ENCODE data around the gene GOLGA2. TPM values are rescaled to one million over a fixed set of nuclear protein-coding genes. Genes with fewer than 3 reads are reported as not detected.
"Not testable (repeated sequence)": the region's sequence is repeated elsewhere in the genome, so short reads cannot be mapped to it uniquely, and the experiment has no call there.

Gene GOLGA2
- polyA plus RNA-seq, 5 donors = 106 to 133 (median 126) TPM

DNA sequence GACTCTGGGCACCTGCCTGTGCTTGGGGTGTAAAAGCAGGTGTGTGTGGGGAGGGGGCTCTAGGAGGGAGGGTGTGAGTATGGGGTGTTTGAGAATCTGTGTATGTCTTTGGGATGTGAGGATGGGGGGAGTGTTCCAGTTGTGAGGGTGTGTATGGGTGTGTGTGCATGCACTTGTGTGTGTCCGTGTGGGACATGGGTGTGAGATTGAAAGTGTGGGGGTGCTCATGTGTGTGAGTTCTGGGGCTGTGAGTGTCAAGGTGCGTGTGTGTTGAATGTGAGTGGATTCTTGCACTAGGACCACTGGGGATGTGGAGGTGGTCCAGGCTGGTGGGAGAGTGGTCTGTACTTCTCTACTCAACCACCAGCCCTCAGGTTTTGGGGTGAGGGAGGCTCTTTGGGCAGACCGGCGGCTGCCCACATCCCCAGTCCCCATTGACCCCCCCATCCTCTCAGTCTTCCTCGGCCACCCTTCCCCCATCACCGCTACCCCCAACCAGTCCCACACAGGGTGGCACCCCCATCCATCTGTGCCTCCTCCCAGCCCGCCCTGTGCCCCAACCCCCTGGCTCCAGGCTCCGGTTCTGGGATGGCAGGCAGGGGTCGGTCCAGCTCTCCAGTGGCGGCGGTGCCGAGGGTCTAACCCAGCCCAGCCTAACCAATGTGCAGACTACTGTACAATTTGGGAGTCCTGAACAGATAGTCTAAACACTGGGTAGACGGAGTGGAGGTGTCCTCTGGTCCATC, 31.5 kb downstream of the GOLGA2 start:
- DNase-seq = no peak

DNA sequence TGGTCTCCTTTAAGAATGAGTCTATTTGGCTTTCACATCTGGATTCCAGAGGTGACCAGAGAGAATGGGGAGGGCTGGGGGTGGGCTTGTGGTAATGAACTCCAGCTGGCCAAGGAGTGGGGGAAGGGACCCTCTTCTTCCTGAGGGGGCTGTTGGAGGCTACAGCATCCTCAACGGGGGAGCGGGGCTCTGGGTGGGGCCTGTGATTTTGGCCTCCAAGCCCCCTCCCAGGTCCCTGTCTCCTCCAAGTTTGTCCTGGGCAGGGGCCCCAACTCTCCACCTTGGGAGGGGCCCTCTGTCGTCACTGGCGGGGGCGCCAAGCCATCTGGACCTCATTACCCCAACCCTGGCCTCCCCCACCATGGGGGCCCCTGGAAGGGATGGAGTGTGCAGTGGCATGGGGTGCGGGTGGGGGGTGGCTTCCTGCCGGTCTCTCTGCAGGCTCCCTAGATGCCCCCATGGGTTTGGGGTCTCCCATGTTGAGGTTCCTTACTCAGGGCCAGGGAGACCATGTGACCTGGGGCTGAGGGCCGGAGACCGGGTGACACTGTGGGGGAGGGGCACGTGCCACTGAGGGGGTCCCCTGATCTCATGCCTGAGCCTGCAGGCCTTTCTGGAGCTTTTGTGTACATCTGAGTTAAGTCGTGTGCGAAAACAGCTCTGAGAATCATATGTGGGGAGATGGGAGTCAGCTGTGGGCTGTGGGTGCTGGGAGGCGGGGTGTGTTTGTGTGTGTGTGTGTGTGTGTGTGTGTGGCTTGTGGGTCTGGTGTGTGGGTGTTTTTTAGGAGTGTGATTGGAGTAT, 32.4 kb downstream of the GOLGA2 start:
- peak; percentile 63 to 66 for DNase-seq

DNA sequence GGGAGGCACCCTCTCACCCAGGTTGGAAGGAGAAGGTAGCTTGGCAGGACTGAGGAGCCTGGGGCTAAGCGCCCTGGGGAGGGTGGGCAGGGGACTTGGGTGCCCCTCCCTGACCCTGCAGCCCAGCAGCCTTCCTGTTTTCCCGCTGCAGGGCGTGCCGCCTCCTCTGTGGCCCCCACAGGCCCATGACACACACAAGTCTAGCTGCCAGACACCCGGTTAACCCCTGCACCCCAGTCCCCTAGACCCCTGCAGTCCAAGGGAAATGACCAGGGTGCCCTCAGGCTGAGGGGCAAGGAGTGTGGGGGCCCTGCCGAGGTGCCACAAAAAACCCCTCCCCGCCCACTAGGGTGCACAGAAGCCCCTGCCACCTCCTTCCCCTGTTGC, 33.0 kb downstream of the GOLGA2 start:
- no peak for DNase-seq

DNA sequence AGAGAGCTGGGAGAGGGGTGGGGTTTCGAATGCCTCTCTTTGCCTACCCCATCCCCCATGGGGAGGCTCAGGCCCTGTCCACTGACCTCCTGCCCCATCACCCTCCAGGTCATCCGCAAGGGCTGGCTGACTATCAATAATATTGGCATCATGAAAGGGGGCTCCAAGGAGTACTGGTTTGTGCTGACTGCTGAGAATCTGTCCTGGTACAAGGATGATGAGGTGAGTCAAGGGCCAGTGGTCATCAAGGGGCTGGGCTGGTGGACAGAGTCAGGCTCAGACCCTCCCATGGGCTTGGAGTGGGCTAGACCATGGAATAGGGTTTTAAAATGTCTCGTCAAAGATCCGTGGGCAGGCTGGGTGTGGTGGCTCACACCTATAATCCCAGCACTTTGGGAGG, 33.7 kb downstream of the GOLGA2 start:
- DNase-seq = no peak

DNA sequence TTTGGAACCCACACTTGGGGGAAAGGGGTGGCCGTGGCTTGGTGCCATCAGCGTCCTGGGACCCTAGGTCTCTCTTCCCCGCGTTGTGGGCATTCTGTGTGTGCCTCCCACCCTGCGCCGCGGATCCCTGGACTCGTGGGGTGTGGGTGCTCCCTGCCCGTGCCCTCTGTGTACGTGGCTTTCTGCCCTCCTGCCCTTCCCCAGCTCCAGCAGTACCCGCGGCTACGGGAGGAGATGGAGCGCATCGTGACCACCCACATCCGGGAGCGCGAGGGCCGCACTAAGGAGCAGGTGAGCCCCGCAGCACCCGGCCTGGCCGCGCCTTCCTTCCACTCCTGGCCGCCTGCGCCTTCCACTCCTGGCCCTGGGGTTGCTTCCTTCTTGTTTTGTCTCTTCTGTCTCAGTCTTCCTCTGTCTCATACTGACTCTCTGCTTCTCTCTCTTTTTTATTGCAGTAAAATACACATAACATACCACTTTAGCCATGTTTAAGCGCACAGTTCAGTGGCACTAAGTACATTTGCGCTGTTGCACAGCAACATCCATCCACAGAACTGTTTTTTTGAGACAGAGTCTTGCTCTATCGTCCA, 41.9 kb downstream of the GOLGA2 start:
- no peak for DNase-seq

DNA sequence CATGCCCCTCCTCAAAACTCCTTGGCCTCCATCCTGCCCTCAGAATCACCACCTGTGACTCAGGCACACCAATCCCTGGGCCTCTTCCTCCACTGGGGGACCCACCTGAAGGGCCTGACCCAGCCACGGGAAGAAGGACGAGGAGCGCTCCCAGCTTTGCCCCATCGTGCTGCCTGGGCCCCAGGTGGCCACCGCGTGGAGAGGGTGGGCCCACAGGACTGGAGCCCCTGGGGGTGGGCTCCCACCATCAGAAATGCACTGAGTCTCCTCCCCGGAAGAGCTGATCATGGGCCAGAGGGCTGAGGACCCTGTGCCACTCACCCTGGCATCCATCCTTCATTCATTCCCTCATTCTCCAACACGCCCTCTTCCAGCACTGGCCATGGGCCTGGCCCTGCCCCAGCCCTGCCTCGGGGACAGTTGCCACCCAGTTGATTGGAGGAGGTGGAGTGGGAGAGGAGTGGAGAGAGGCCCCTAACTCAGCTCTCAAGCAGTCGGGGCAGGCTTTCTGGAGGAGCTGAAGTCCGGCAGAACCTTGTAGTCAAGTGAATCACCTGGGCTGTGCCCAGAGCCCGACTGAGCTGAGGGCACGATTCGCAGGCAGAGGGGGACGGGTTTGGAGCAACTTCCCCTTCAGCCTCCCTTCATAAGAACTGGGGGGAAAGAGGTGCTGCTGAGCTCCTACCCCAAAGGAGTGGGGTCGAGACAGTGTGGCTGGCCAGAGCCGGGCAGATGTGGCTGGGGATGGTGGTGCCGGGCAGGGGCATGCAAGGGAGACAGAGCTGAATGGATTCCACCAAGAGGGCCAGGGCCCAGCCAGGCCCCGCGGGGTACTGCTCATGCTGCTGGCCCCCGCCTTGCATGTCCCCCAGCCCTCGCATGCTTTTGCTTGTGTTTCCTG, 43.0 kb downstream of the GOLGA2 start:
- DNase-seq = no peak

DNA sequence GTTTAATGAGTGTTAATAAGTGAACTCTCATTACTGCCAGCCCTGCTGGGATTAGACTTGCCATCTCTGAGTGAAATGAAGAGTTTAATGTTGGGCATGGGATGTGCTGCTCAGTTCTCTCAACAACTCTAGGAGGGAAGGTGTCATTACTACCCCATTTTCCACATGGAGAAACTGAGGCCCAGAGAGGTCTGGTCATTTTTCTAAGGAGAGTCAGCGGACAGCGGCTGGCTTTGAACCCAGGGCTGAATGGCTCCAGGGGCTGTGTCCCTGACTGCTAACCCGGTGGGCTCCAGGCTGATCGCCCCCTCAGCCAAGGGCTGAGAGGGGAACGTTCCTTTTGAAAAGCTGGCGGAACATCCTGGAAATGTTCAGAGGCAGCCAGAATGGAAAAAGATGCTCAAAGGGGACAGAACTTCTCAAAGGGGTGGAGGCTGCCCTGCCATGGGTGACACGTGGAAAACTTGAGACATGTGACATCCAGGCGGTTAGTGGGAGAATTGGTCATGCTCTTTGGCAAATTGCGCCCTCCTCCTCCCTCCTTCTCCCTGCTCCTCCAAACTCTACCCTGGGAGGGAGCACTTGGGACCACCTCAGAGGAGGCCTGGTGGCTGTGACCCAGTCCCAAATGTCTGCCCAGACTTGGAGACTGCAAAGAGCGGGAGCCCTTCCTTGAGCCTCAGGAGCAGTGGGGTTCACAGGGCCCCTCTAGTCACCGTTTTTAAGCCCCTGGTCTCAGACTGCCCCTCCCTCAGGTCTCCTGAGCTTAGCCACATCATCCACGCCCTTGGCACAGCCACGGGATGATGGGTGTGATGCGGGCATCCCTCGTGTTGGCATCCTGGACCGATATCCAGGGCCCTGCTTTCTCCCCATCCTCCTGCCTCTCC, 43.9 kb downstream of the GOLGA2 start:
- no peak for DNase-seq

DNA sequence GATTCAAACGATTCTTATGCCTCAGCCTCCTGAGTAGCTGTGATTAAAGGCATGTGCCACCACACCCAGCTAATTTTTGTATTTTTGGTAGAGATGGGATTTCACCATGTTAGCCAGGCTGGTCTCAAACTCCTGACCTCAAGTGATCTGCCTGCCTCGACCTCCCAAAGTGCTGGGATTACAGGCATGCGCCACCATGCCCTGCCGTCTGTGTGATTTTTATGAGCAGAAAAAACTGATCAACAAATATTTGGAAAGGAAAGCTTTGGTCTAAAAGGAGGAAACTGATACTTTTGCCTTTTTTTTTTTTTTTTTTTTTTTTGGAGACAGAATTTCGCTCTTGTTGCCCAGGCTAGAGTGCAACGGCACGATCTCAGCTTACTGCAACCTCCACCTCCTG, 44.9 kb downstream of the GOLGA2 start:
- not testable (repeated sequence) for DNase-seq

DNA sequence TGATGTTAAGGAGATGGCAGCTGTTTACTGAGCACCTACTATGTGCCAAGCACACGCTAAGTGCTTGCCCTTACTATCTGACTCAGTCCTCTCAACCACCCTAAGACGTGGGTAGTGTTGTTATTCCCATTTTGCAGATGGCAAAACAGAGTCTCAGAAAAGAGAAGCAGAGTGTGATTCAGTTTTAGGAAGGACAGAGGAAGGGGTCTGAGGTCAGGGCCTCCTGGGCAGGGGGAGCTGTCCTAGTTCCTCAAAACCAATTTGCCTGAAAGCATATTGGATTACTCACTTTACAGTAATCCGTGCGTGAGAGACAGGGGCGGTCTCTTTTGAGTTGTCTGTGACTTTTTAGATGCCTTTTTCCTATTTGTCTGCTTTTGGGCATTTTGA, 49.4 kb downstream of the GOLGA2 start:
- DNase-seq = no peak

DNA sequence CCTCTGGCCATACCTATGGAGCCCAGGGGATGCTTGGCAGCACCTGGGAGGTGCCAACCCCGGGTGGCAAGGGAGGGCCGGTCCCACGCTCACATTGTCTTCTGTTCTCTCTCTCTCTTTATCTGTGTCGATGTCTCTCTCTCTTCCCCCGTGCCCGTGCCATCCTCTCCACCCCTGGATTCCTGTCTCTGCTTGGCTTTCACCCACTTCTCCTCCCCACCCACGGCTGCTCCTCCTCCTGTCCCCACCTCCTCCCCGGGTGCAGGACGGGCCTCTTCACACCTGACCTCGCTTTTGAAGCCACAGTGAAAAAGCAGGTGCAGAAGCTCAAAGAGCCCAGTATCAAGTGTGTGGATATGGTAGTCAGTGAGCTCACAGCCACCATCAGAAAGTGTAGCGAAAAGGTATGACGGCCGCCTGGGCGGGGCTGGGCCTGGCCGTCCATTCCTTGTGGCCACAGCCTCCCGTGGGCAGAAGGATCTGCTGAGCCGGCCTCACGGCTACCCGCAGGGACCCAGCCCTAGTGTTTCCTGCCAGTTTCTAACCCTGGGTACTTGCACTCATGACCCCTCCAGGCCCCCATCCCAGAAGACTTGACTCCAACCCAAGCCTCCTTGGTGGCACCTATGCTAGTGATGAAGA, 49.9 kb downstream of the GOLGA2 start:
- no peak for DNase-seq

DNA sequence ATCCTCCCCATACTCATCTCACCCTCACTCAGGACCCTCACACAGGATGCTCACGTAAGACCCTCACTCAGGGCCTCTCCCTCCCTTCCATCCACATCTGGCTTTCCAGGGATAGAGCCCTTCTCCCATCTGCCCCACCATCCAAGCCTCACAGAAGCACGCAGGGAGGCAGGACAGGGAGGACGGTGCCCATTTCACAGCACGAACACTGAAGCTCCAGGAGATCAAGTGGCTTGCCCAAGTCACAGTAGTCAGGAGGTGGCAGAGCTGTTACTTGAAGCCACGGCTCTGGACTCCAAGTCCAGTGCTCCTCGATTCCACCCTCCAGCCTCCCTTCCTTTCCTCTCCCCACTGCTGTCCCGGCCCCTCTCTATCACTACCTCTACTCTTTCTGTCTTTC, 50.9 kb downstream of the GOLGA2 start:
- no peak for DNase-seq

DNA sequence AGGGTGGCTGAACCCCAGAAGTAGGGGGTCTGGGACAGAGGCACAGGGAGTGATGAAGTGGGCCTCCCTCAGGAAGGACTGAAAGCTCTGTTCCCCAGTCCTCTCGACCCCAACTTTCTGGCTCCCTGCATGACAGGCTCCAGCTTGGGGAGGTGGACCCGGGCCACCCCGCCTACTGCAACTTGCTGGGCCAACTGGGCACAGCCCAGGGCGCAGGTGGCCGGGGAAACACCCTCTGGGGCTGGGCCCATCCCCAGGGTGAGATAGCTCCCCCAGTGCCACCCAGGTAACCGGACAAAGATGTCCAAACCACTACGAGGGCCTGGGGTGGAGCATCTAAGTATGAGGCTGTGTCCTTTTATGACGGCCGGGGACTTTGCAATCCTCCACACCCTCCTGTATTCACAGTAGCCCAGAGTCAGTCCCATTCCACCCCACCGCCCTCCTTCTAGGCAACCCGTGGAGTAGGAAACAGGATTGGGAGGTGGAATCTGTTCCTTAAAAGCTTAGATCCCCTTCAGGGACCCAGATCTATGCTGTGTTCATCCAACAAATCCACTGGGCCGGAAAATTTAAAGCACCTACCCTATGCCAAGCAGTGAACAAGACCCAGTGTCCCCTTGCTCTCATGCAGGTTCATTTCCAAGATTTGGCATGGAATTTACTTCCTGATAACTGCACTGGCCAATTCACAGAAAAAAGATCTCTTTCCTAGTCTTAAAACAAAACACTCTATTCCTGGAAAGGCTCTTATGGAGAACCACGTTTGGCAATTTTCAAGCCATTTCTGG, 52.7 kb downstream of the GOLGA2 start:
- no peak for DNase-seq

DNA sequence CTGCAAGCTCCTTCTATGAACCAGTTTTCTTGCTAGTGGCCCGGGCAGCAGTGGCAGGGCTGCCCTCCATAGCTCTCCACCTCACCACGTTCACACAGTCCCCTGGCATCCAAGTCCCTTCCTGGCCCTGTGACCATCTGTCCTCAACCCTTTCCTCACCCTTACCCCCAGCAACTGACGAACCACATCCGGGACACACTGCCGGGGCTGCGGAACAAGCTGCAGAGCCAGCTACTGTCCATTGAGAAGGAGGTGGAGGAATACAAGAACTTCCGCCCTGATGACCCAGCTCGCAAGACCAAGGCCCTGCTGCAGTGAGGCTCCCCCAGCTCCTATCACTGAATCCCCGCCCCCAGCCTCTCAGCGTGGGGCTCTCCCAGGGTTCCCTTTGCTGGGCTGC, 53.8 kb downstream of the GOLGA2 start:
- no peak for DNase-seq

DNA sequence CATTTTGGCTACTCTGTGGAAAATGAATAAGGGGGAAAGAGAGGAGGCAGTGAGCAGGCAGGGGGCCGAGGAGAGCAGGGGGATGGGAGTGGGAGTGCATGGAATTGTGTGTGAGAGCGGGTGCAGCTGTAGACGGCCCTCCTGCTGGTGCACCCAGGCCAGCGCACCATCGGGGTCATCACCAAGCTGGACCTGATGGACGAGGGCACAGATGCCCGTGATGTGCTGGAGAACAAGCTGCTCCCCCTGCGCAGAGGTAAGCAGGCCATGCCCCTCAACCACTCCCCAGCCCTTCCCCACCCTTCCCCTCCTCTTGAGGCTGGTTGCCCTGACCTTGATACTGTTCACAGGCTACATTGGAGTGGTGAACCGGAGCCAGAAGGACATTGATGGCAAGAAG, 56.0 kb downstream of the GOLGA2 start:
- DNase-seq = no peak

DNA sequence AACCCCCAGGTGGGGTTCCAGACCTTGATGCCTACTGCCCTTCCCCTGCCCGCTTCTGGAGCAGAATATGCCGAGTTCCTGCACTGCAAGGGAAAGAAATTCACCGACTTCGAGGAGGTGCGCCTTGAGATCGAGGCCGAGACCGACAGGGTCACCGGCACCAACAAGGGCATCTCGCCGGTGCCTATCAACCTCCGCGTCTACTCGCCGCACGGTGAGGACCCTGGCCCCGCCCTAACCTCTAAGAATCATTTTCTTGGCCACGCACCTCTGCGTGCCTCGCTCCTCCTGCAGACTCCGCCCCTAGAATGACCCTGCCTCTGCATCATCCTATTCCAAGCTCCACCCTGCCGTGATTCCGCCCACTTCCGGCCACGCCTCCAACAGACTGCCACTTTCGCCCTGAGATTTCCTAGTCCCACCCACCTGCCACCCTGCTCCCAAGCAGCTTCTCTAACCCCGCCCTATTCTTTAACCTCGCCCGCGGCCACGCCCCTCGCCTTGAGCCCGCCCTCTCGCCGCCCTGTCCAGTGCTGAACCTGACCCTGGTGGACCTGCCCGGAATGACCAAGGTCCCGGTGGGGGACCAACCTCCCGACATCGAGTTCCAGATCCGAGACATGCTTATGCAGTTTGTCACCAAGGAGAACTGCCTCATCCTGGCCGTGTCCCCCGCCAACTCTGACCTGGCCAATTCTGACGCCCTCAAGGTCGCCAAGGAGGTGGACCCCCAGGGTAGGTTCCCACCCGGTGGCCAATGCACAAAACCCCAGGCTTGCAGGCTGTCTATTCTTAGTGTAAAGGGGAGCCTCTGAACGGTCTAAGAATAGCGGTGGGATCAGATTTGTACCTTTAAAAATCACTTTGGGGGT, 57.1 kb downstream of the GOLGA2 start:
- peak; percentile 78 to 82 for DNase-seq

DNA sequence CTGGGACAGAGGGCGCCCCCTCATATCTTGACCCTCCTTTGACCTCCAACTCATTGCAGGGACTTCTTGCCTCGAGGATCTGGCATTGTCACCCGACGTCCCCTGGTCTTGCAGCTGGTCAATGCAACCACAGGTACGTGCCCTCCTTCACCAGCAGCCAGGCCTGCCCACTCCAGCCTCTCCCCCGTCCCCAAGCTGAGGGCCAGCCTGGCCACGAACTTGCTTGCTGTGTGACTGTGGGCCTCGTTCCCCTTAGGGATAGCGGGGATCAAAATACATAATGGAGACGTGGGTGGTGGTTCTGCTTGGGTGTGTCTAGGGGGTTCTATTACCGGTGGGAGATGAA, 57.7 kb downstream of the GOLGA2 start:
- no peak for DNase-seq

DNA sequence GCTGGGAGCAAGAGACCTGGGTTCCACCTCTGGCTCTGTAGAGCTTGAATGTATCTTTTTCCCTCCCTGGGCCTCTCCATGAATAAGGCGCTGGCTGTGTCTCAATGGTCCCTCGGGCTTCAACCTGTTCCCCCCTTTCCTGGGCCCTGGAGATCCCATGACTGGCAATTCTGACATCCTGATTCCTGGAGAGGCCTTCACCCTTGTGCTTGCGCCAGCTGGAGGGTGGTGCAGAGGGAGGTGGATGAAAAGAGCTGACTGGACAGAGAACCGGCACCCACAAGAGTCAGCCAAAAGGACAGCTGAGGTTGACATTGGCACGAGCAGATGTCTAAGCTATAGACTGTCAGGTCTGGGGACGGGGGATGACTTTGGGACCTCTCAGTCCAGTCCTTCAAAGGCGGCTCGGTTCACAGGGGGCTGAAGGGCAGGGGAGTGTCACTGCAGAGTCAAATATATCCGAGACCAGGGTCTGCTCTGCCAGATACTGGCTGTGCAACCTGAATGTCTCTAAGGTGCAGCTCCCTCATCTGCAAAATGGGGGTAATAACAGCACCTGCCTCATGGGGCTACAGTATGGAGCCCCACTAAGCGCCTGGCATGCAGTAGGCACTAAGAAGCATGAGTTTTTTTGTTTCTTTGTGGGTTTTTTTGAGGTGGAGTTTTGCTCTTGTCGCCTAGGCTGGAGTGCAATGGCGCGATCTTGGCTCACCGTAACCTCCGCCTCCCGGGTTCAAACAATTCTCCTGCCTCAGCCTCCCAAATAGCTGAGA, 58.8 kb downstream of the GOLGA2 start:
- no peak for DNase-seq
